CD4-positive, alpha-beta T cell (primary cell): ENCODE data around the gene HSPA4. TPM values are rescaled to one million over a fixed set of nuclear protein-coding genes. Genes with fewer than 3 reads are reported as not detected.
A peak's percentile ranks its signal among the peaks of the same experiment; 100 is the strongest.

Source experiments
- ATAC-seq: fragments of 200-7000 bp; cut with Tn5 transposase; one replicate; pipeline ENCODE4 v1.10.0; 2022; ENCODE audit warnings: mild to moderate bottlenecking; ENCODE audit not compliant: poor library complexity
- CTCF ChIA-PET: fragments of 350-600 bp; sonication (Branson Sonifier 250); formaldehyde crosslinking; loops from one replicate; lab custom pipeline; 2021; ENCODE audit warnings: antibody characterized with exemption, inconsistent platforms; lab: Charles Lee
- POLR2A ChIA-PET: fragments of 350-600 bp; sonication (Branson Sonifier 250); formaldehyde crosslinking; loops from one replicate; lab custom pipeline; 2021; ENCODE audit warnings: antibody characterized with exemption, inconsistent platforms; lab: Charles Lee
- DNase-seq, 14 experiments: peaks; one replicate each; pipeline ENCODE4 v3.0.0-alpha.2; 2013 to 2020; ENCODE audit warnings: mixed read lengths in 2 of 14
- H3K27ac ChIP-seq, 2 donors: one replicate each; pipeline versions ENCODE4 v1.5.1 to v1.7.0; 2013; ENCODE audit warnings: low read length in 2 of 2, low read depth in 1 of 2, mild to moderate bottlenecking in 1 of 2
- H3K27me3 ChIP-seq, 2 experiments: 1 replicate in 1 of 2; 2 replicates in 1 of 2; pipeline versions ENCODE4 v1.6.1 to v1.7.0; 2013; ENCODE audit warnings: low read length in 2 of 2, control low read depth in 1 of 2, mild to moderate bottlenecking in 1 of 2, moderate library complexity in 1 of 2; ENCODE audit not compliant: insufficient read depth in 2 of 2, control insufficient read depth in 1 of 2
- H3K36me3 ChIP-seq: one replicate; pipeline ENCODE4 v1.6.1; 2013; ENCODE audit warnings: low read length, control low read depth; ENCODE audit not compliant: insufficient read depth
- H3K4me1 ChIP-seq: one replicate; pipeline ENCODE4 v1.6.1; 2013; ENCODE audit warnings: low read length, control low read depth; ENCODE audit not compliant: insufficient read depth
- H3K4me3 ChIP-seq: one replicate; pipeline ENCODE4 v1.5.1; 2013; ENCODE audit warnings: mild to moderate bottlenecking, low read length, moderate library complexity
- H3K9me3 ChIP-seq, 2 experiments: 1 replicate in 1 of 2; 2 replicates in 1 of 2; pipeline versions ENCODE4 v1.6.1 to v1.7.0; 2013; ENCODE audit warnings: low read length in 2 of 2, mild to moderate bottlenecking in 2 of 2, control low read depth in 1 of 2, moderate library complexity in 1 of 2; ENCODE audit not compliant: control insufficient read depth in 1 of 2, insufficient read depth in 1 of 2
- H3K27ac Mint-ChIP-seq: one replicate; pipeline ENCODE4 v1.8.0; 2020; ENCODE audit warnings: mixed read lengths
- H3K27me3 Mint-ChIP-seq: one replicate; pipeline ENCODE4 v1.8.0; 2021; ENCODE audit warnings: mixed read lengths
- H3K36me3 Mint-ChIP-seq: one replicate; pipeline ENCODE4 v1.8.0; 2021; ENCODE audit warnings: low read depth, mixed read lengths
- H3K4me1 Mint-ChIP-seq: one replicate; pipeline ENCODE4 v1.8.0; 2021; ENCODE audit warnings: low read depth, mixed read lengths
- H3K4me3 Mint-ChIP-seq: one replicate; pipeline ENCODE4 v1.8.0; 2020; ENCODE audit warnings: mild to moderate bottlenecking, mixed read lengths
- H3K9me3 Mint-ChIP-seq: one replicate; pipeline ENCODE4 v1.8.0; 2020; ENCODE audit warnings: mixed read lengths
- intact Hi-C, 2 experiments: fragments of 100-400 bp; cut with DNase I in 1 of 2; cut with micrococcal nuclease in 1 of 2; formaldehyde crosslinking; loops; one replicate each; pipeline versions ENCODE4 v1.15.1 to v1.9.0; 2023 to 2025; cut with DNase I, micrococcal nuclease
- total RNA-seq, 174 experiments: library from RNA in 2 of 174; stranded (reverse) in 2 of 174; gene quantifications; one replicate each; pipeline ENCODE4 v1.2.3 and lab custom pipeline; 2021 to 2026
- TF ChIP-seq, protein P1 (sequence below): fragments of 200-600 bp; IDR thresholded peaks from one replicate; pipeline ENCODE4 v1.8.0; 2022; ENCODE audit warnings: antibody characterized with exemption, mild to moderate bottlenecking

Gene HSPA4
- total RNA-seq, 2 experiments from 2014 or later = 42.2 to 44.7 TPM

DNA sequence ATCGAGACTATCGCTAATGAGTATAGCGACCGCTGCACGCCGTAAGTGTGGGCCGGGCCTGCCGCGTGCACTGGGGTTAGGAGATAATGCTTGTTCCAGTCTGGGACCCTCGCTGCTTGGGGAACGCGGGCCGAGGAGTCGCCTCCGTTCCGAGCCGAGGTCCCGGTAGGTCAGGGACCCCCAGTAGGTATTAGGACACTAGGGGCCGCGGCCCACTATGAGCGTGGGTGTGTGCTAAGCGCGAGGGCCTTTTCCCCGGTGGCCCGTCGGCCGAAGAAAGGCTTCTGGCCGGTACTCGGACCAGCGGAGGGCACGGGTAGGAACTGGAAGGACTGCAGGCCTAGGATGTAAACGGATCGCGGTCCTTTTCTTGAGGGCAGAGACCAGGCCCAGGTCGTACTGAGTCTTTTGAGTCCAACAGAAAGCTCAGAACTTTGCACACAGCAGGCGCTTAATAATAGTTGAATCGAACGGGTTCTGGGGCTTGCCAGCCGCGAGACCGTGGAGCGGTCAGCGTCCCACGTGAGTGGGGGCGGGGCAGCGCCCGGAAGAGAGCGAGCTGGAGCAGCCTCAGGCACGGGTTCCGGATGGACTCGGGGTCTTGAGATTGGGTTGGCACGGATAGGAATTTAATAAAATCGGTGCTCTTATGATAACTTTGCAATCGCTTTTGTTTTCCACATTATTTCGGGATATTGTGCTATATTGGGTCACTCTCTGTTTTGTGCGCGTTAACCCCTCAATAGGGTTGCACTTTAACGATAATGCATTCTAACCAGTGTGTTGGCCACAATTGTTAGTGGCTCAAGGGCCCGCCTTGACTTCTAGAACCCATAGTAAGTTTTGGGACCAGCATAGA lies 733 bp downstream of the HSPA4 start:
- intact Hi-C loops = loop anchor here in 1 of 2 experiments (2.0 to 10.0 kb wide), 7 partner anchors 88 to 1592 kb away; partner anchors contain the start of genes C5orf15, IRF1, KIF3A and PPP2CA
- DNase-seq = peak in 13 of 14 experiments; percentile 9 to 70 (median 30)
- H3K27ac ChIP-seq = peak overlapping the region; percentile 95 to 99
- no peaks in the 10 kb centered on the region for H3K27me3 Mint-ChIP-seq
- peak overlapping the region; percentile 98 for H3K4me3 ChIP-seq
- peaks cover 43% of the 10 kb centered on the region for H3K4me1 ChIP-seq
- H3K36me3 Mint-ChIP-seq = peaks cover 33% of the 10 kb centered on the region
- ChIA-PET CTCF (interaction anchor here (0.6 to 2.1 kb wide), 3 partner anchors 25 to 110 kb away, joined by 3 to 6 read pairs (median 3); partner anchors contain the start of gene ZCCHC10), POLR2A (interaction anchor here (0.6 to 3.1 kb wide), 33 partner anchors 9 to 1706 kb away, joined by 3 to 97 read pairs (median 5); partner anchors contain the start of genes AFF4, CCNI2, DDX46 and GDF9)
- peak overlapping the region; percentile 100 for H3K4me3 Mint-ChIP-seq
- no peaks in the 10 kb centered on the region for H3K9me3 ChIP-seq
- peaks cover 70% of the 10 kb centered on the region for H3K4me1 Mint-ChIP-seq
- TF ChIP-seq, protein P1, sequence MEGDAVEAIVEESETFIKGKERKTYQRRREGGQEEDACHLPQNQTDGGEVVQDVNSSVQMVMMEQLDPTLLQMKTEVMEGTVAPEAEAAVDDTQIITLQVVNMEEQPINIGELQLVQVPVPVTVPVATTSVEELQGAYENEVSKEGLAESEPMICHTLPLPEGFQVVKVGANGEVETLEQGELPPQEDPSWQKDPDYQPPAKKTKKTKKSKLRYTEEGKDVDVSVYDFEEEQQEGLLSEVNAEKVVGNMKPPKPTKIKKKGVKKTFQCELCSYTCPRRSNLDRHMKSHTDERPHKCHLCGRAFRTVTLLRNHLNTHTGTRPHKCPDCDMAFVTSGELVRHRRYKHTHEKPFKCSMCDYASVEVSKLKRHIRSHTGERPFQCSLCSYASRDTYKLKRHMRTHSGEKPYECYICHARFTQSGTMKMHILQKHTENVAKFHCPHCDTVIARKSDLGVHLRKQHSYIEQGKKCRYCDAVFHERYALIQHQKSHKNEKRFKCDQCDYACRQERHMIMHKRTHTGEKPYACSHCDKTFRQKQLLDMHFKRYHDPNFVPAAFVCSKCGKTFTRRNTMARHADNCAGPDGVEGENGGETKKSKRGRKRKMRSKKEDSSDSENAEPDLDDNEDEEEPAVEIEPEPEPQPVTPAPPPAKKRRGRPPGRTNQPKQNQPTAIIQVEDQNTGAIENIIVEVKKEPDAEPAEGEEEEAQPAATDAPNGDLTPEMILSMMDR = no peak
- H3K27ac Mint-ChIP-seq = peak overlapping the region; percentile 100
- peak; percentile 12 for ATAC-seq
- no peaks in the 10 kb centered on the region for H3K27me3 ChIP-seq
- H3K36me3 ChIP-seq = no peaks in the 10 kb centered on the region
- H3K9me3 Mint-ChIP-seq = no peaks in the 10 kb centered on the region

DNA sequence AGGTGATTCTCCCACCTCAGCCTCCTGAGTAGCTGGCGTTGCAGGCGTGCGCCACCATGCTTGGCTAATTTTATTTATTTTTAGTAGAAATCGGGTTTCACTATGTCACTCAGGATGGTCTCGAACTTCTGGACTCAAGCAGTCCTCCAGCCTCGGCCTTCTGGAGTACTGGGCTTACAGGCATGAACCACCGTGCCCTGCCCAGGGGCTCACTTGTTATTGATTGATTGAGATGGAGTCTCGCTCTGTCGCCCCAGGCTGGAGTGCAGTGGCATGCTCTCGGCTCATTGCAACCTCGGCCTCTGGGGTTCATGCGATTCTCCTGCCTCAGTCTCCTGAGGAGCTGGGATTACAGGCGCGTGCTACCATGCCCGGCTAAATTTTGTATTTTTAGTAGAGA lies 1.6 kb downstream of the HSPA4 start:
- Histone ChIP-seq H3K9me3 (no peaks in the 10 kb centered on the region), H3K27ac (no peak overlapping the region), H3K4me3 (peak overlapping the region; percentile 98), H3K36me3 (no peaks in the 10 kb centered on the region), H3K27me3 (no peaks in the 10 kb centered on the region), H3K4me1 (peaks cover 49% of the 10 kb centered on the region)
- peak overlapping the region; percentile 100 for H3K27ac Mint-ChIP-seq
- ATAC-seq (no peak), DNase-seq (peak in 1 of 14 experiments; percentile 21)
- no peaks in the 10 kb centered on the region for H3K9me3 Mint-ChIP-seq
- intact Hi-C loops = loop anchor here in 1 of 2 experiments (2.0 to 10.0 kb wide), 7 partner anchors 89 to 1591 kb away; partner anchors contain the start of genes C5orf15, IRF1, KIF3A and PPP2CA
- TF ChIP-seq, protein P1 = no peak
- peaks cover 38% of the 10 kb centered on the region for H3K36me3 Mint-ChIP-seq
- POLR2A ChIA-PET = no interaction called here
- CTCF ChIA-PET = no interaction called here
- H3K27me3 Mint-ChIP-seq = no peaks in the 10 kb centered on the region
- peaks cover 77% of the 10 kb centered on the region for H3K4me1 Mint-ChIP-seq
- H3K4me3 Mint-ChIP-seq = peak overlapping the region; percentile 100

DNA sequence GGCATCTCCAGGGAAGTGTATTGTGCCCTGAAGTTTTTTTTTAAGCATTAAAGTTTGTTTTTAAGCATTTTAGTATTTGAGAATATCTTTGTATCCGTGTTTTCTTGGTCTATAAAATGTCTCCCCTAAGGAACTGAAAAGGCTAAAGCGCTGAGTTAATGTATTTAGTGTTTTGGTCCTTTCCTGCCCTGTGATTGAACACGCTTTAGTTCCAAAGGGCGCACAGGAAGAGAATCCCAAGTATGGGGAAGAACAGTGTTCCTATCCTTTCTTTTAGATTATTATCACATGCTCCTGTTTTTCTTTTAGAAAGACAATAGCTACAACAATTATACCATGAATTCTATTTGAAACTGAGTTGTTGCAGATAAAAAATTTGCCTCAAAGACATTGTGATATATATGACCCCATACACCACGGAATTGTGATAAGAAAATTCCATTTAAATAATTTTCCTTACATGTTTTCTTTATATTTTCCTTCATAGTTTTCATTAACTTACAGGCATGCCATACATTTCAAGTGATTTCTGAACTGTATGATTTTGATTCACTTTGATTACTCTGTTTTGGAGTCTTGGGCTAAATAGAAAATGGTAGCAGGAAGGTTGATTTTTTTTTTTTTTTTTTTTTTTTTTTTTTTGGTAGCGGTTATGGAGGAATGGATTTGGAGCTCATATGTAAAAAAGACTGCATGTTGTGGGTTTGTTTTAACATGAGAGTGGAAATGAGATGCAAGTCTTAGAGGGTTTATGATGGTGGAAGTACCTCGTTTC lies 3.1 kb downstream of the HSPA4 start:
- intact Hi-C loops = loop anchor here in 1 of 2 experiments (5.0 to 10.0 kb wide), 5 partner anchors 318 to 1590 kb away; partner anchors contain the start of genes C5orf15, KIF3A, PPP2CA and RAD50
- peaks cover 76% of the 10 kb centered on the region for H3K4me1 Mint-ChIP-seq
- POLR2A ChIA-PET = no interaction called here

More for the DNA sequence above, 3.1 kb downstream of the HSPA4 start:
- peak overlapping the region; percentile 100 for H3K27ac Mint-ChIP-seq
- no peaks in the 10 kb centered on the region for H3K9me3 Mint-ChIP-seq
- peaks cover 42% of the 10 kb centered on the region for H3K36me3 Mint-ChIP-seq
- DNase-seq (no peak), ATAC-seq (no peak)
- Histone ChIP-seq H3K36me3 (no peaks in the 10 kb centered on the region), H3K27me3 (no peaks in the 10 kb centered on the region), H3K4me3 (no peak overlapping the region), H3K9me3 (no peaks in the 10 kb centered on the region), H3K4me1 (peaks cover 57% of the 10 kb centered on the region), H3K27ac (no peak overlapping the region)
- H3K4me3 Mint-ChIP-seq = peak overlapping the region; percentile 81
- CTCF ChIA-PET = no interaction called here
- TF ChIP-seq, protein P1 = no peak
- H3K27me3 Mint-ChIP-seq = no peaks in the 10 kb centered on the region
